Sigmoid colon (tissue), 7 donors: ENCODE data around the gene CAPN8. TPM values are rescaled to one million over a fixed set of nuclear protein-coding genes. Genes with fewer than 3 reads are reported as not detected.

Source experiments
- DNase-seq: peaks from one replicate; pipeline ENCODE4 v3.0.0-alpha.2; 2019
- H3K27ac ChIP-seq, 4 donors: fragments of 200-600 bp; sonication (generic); one replicate each; pipeline ENCODE4 v1.5.1; 2016 to 2019; ENCODE audit warnings: mild to moderate bottlenecking in 1 of 4
- H3K27me3 ChIP-seq, 3 donors: fragments of 200-600 bp; sonication (generic); one replicate each; pipeline ENCODE4 v1.5.1; 2019; ENCODE audit warnings: mild to moderate bottlenecking in 1 of 3
- H3K36me3 ChIP-seq, 4 donors: fragments of 200-600 bp; sonication (generic); one replicate each; pipeline ENCODE4 v1.5.1; 2016 to 2019
- H3K4me1 ChIP-seq, 4 donors: fragments of 200-600 bp; sonication (generic); one replicate each; pipeline ENCODE4 v1.5.1; 2017 to 2019
- H3K4me3 ChIP-seq, 4 donors: fragments of 200-600 bp; sonication (generic); one replicate each; pipeline ENCODE4 v1.5.1; 2017 to 2019; ENCODE audit warnings: mild to moderate bottlenecking in 2 of 4, moderate library complexity in 1 of 4
- H3K9me3 ChIP-seq, 4 donors: fragments of 200-600 bp in 3 of 4; sonication (generic) in 3 of 4; one replicate each; pipeline versions ENCODE4 v1.5.1 to v1.6.1; 2013 to 2019
- CTCF ChIP-seq, 4 experiments: fragments of 450-650 bp in 3 of 4; fragments of 200-600 bp in 1 of 4; IDR thresholded peaks; one replicate each; pipeline ENCODE4 v1.5.1; 2016 to 2019; ENCODE audit warnings: antibody characterized with exemption in 4 of 4, mild to moderate bottlenecking in 3 of 4, moderate library complexity in 2 of 4
- EP300 ChIP-seq, 4 donors: sonication (generic); formaldehyde crosslinking; IDR thresholded peaks; one replicate each; pipeline ENCODE4 v1.6.1; 2017; ENCODE audit warnings: antibody characterized with exemption in 4 of 4
- POLR2A ChIP-seq, 2 donors: fragments of 450-650 bp; IDR thresholded peaks; one replicate each; pipeline ENCODE4 v1.6.1; 2016; ENCODE audit warnings: antibody characterized with exemption in 2 of 2, mild to moderate bottlenecking in 2 of 2, moderate library complexity in 2 of 2
- POLR2AphosphoS5 ChIP-seq, 4 donors: sonication (generic); formaldehyde crosslinking; IDR thresholded peaks; one replicate each; pipeline ENCODE4 v1.6.1; 2017; ENCODE audit warnings: antibody characterized with exemption in 4 of 4
- WGBS, 2 donors: extraction: QIAGEN DNeasy Blood & Tissue Kit; methylation state at CpG; one replicate each; pipeline ENCODE4 v1.1.7; 2013; 5-methylcytosine and 5-hydroxymethylcytosine counted together
- intact Hi-C: fragments of 100-400 bp; cut with DNase I; formaldehyde crosslinking; loops from one replicate; pipeline ENCODE4 v1.15.1; 2023
- polyA plus RNA-seq, 3 donors: library from polyadenylated mRNA; stranded (reverse); fragments of 200-250 nt; gene quantifications; one replicate each; pipeline ENCODE4 v1.2.3, GENCODE V29; 2013
- total RNA-seq, 4 donors: library from RNA; depleted of rRNA; stranded (reverse); fragments of >200 nt; gene quantifications; one replicate each; pipeline ENCODE4 v1.1.0, GENCODE V29; 2016
- donor health status: healthy with polysubstance abuse.
- donor health status: Bipolar disorder and iron deficiency.
- donor health status: healthy.

CAPN8 gene
- total and polyA plus RNA-seq, 7 donors: 1.1 to 67.6 (median 42.7) TPM; not detected in 3

DNA sequence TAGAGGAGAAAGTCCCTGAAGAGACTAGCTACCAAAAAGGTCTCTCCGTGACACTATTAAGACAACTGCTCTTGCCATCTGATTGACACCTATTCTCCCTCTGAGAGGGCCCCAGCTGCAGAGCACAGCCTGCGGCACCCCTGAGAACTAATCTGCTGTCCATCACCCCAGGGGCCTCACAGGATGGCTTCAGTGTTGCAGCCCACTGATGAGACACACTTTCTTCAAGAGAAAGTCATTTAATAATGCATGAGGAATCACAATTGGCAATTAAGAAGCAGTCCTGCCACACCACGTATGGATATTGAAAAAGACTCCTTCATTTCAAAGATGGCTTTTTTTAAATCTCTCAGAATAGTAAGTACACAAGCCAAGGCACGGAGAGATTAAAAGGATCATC lies 48.9 kb downstream of the CAPN8 start:
- Histone ChIP-seq H3K4me1 (no peaks in the 10 kb centered on the region), H3K4me3 (no peak overlapping the region), H3K36me3 (no peaks in the 10 kb centered on the region), H3K27me3 (no peaks in the 10 kb centered on the region), H3K9me3 (no peaks in the 10 kb centered on the region), H3K27ac (no peak overlapping the region)
- WGBS, 2 donors: 90 to 92% methylated on average over 4 of the region's 4 CpGs
- DNase-seq: no peak
- intact Hi-C loops: no loop called here
- no peak for TF ChIP-seq POLR2A (IDR thresholded peaks at IDR 0.05)
- no peak for TF ChIP-seq EP300 (IDR thresholded peaks at IDR 0.05)
- TF ChIP-seq CTCF (IDR thresholded peaks at IDR 0.05): no peak
- no peak for TF ChIP-seq POLR2AphosphoS5 (IDR thresholded peaks at IDR 0.05)

- H3K4me1 ChIP-seq: no peaks in the 10 kb centered on the region
- DNase-seq: no peak
- no peak overlapping the region for H3K4me3 ChIP-seq
Observed at GRCh38 chr1:223611936-223612335, 53.6 kb downstream of the CAPN8 start.

DNA sequence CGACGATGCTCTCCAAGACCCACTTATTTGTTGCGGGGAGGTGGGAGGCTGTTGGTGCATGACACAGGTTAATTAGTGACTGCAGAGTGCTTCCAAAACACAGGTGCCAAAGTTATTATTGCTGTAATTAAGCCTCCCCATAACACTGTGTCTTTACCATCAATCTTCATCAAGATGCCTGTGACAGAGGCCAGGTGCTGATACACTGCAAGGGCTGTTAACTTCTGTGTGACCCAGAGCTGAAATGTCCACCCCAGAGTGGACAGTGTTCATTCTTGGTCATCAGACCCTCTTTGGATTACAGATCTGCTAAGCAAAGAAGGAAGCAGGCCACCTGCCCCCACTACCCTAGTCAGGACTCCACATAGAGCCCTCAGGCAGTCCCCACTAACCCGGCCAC lies 55.5 kb downstream of the CAPN8 start:
- Histone ChIP-seq H3K4me1 (no peaks in the 10 kb centered on the region), H3K4me3 (no peak overlapping the region), H3K36me3 (no peaks in the 10 kb centered on the region), H3K27me3 (no peaks in the 10 kb centered on the region), H3K9me3 (no peaks in the 10 kb centered on the region), H3K27ac (no peak overlapping the region)
- intact Hi-C loops: no loop called here
- TF ChIP-seq CTCF (IDR thresholded peaks at IDR 0.05) (no peak), EP300 (IDR thresholded peaks at IDR 0.05) (no peak), POLR2A (IDR thresholded peaks at IDR 0.05) (no peak)
- DNase-seq: no peak
- 92 to 97% methylated on average over 4 of the region's 4 CpGs for WGBS, 2 donors

More at GRCh38 chr1:223611936-223612335, 53.6 kb downstream of the CAPN8 start:
- TF ChIP-seq POLR2AphosphoS5 (IDR thresholded peaks at IDR 0.05): no peak
- no peak for TF ChIP-seq POLR2A (IDR thresholded peaks at IDR 0.05)
- no peak for TF ChIP-seq CTCF (IDR thresholded peaks at IDR 0.05)
- no peak for TF ChIP-seq EP300 (IDR thresholded peaks at IDR 0.05)
- Histone ChIP-seq H3K36me3 (no peaks in the 10 kb centered on the region), H3K27me3 (no peaks in the 10 kb centered on the region), H3K27ac (no peak overlapping the region), H3K9me3 (no peaks in the 10 kb centered on the region)
- 0 to 29% methylated on average over 1 of the region's 1 CpG for WGBS, 2 donors
- intact Hi-C loops: no loop called here

- H3K36me3 ChIP-seq: no peaks in the 10 kb centered on the region
- 96 to 97% methylated on average over 14 of the region's 14 CpGs for WGBS, 2 donors
- intact Hi-C loops: no loop called here
Observed at GRCh38 chr1:223609066-223609465, 56.4 kb downstream of the CAPN8 start.

More at GRCh38 chr1:223609066-223609465, 56.4 kb downstream of the CAPN8 start:
- no peak overlapping the region for H3K4me3 ChIP-seq
- H3K27ac ChIP-seq: no peak overlapping the region
- TF ChIP-seq POLR2A (IDR thresholded peaks at IDR 0.05): no peak
- TF ChIP-seq EP300 (IDR thresholded peaks at IDR 0.05): no peak
- TF ChIP-seq CTCF (IDR thresholded peaks at IDR 0.05): no peak
- no peak for TF ChIP-seq POLR2AphosphoS5 (IDR thresholded peaks at IDR 0.05)
- DNase-seq: no peak
- H3K4me1 ChIP-seq: no peaks in the 10 kb centered on the region
- H3K9me3 ChIP-seq: no peaks in the 10 kb centered on the region
- no peaks in the 10 kb centered on the region for H3K27me3 ChIP-seq
